ENCODE results near the gene RAMP3.

RAMP3 gene

GRCh38 chr7:45181286-45181960 is 23.8 kb downstream of the RAMP3 start:
- no peak for DNase-seq

- no peak for DNase-seq
Observed at GRCh38 chr7:45181991-45182855, 24.6 kb downstream of the RAMP3 start.

GRCh38 chr7:45182856-45183710 is 25.5 kb downstream of the RAMP3 start:
- DNase-seq: no peak

GRCh38 chr7:45183711-45184210 is 26.2 kb downstream of the RAMP3 start:
- no peak for DNase-seq

- DNase-seq: no peak
Observed at GRCh38 chr7:45184326-45185027, 26.9 kb downstream of the RAMP3 start.

GRCh38 chr7:45185028-45185863 is 27.7 kb downstream of the RAMP3 start:
- no peak for DNase-seq

GRCh38 chr7:45185864-45186250 is 28.3 kb downstream of the RAMP3 start:
- DNase-seq: no peak

- no peak for DNase-seq
Observed at GRCh38 chr7:45186261-45186813, 28.7 kb downstream of the RAMP3 start.

GRCh38 chr7:45187089-45187945 is 29.7 kb downstream of the RAMP3 start:
- DNase-seq: no peak

- no peak for DNase-seq
Observed at GRCh38 chr7:45187946-45188411, 30.4 kb downstream of the RAMP3 start.

GRCh38 chr7:45188736-45189135 is 31.1 kb downstream of the RAMP3 start:
- no peak for DNase-seq

- no peak for DNase-seq
Observed at GRCh38 chr7:45189151-45189970, 31.8 kb downstream of the RAMP3 start.

GRCh38 chr7:45190406-45191165 is 33.0 kb downstream of the RAMP3 start:
- DNase-seq: no peak

GRCh38 chr7:45191396-45191795 is 33.8 kb downstream of the RAMP3 start:
- no peak for DNase-seq

GRCh38 chr7:45192621-45193041 is 35.0 kb downstream of the RAMP3 start:
- DNase-seq: no peak

GRCh38 chr7:45193828-45194227 is 36.2 kb downstream of the RAMP3 start:
- no peak for DNase-seq

GRCh38 chr7:45196374-45196773 is 38.8 kb downstream of the RAMP3 start:
- DNase-seq: no peak

- no peak for DNase-seq
Observed at GRCh38 chr7:45197461-45197860, 39.9 kb downstream of the RAMP3 start.

Data from NCI-H1930 (cell line).